Ectodermal cell (in vitro differentiated cells): ENCODE results near the gene ARHGAP15.

Source experiments
- H3K27ac ChIP-seq: 2 replicates; pipeline ENCODE4 v1.7.0; 2013; ENCODE audit warnings: mild to moderate bottlenecking, low read depth, low read length; ENCODE audit not compliant: insufficient read depth, poor library complexity, severe bottlenecking
- H3K27me3 ChIP-seq: 2 replicates; pipeline ENCODE4 v1.7.0; 2013; ENCODE audit warnings: mild to moderate bottlenecking, low read length; ENCODE audit not compliant: insufficient read depth, control insufficient read depth, poor library complexity, severe bottlenecking
- H3K36me3 ChIP-seq: one replicate; pipeline ENCODE4 v1.7.0; 2013; ENCODE audit warnings: low read length; ENCODE audit not compliant: control insufficient read depth, insufficient read depth
- H3K4me1 ChIP-seq: one replicate; pipeline ENCODE4 v1.7.0; 2013; ENCODE audit warnings: low read length; ENCODE audit not compliant: control insufficient read depth, insufficient read depth
- H3K4me3 ChIP-seq: 2 replicates; pipeline ENCODE4 v1.7.0; 2013; ENCODE audit warnings: low read depth, low read length, control low read depth; ENCODE audit not compliant: insufficient read depth
- H3K9me3 ChIP-seq: 2 replicates; pipeline ENCODE4 v1.7.0; 2013; ENCODE audit warnings: mild to moderate bottlenecking, low read length, moderate library complexity; ENCODE audit not compliant: control insufficient read depth
- WGBS, 2 experiments: methylation state at CpG; one replicate each; pipeline ENCODE4 v1.1.7; 2013; ENCODE audit warnings: missing lambda C conversion rate in 2 of 2; 5-methylcytosine and 5-hydroxymethylcytosine counted together

Gene ARHGAP15

GRCh38 chr2:143473216-143473615, 344.0 kb downstream of the ARHGAP15 start:
- Histone ChIP-seq H3K4me3 (no peak overlapping the region), H3K4me1 (no peaks in the 10 kb centered on the region), H3K36me3 (no peaks in the 10 kb centered on the region), H3K27ac (no peak overlapping the region), H3K9me3 (no peaks in the 10 kb centered on the region), H3K27me3 (no peaks in the 10 kb centered on the region)
- WGBS, 2 experiments: 91 to 92% methylated on average over 3 of the region's 3 CpGs

- WGBS, 2 experiments: 98% methylated on average over 3 of the region's 3 CpGs
- H3K4me1 ChIP-seq: no peaks in the 10 kb centered on the region
- H3K27me3 ChIP-seq: no peaks in the 10 kb centered on the region
- H3K4me3 ChIP-seq: no peak overlapping the region
- no peaks in the 10 kb centered on the region for H3K36me3 ChIP-seq
- no peak overlapping the region for H3K27ac ChIP-seq
- no peaks in the 10 kb centered on the region for H3K9me3 ChIP-seq
Observed at GRCh38 chr2:143473820-143474219, 344.6 kb downstream of the ARHGAP15 start.

- WGBS, 2 experiments: 97 to 100% methylated on average over 4 of the region's 4 CpGs
- H3K9me3 ChIP-seq: no peaks in the 10 kb centered on the region
- H3K27me3 ChIP-seq: no peaks in the 10 kb centered on the region
- no peaks in the 10 kb centered on the region for H3K36me3 ChIP-seq
- no peak overlapping the region for H3K4me3 ChIP-seq
- no peaks in the 10 kb centered on the region for H3K4me1 ChIP-seq
- H3K27ac ChIP-seq: no peak overlapping the region
Observed at GRCh38 chr2:143474586-143474985, 345.4 kb downstream of the ARHGAP15 start.

GRCh38 chr2:143475041-143475776, 346.0 kb downstream of the ARHGAP15 start:
- Histone ChIP-seq H3K27me3 (no peaks in the 10 kb centered on the region), H3K4me1 (no peaks in the 10 kb centered on the region), H3K36me3 (no peaks in the 10 kb centered on the region), H3K9me3 (no peaks in the 10 kb centered on the region), H3K4me3 (no peak overlapping the region), H3K27ac (no peak overlapping the region)
- WGBS, 2 experiments: 89 to 91% methylated on average over 7 of the region's 7 CpGs

- Histone ChIP-seq H3K36me3 (no peaks in the 10 kb centered on the region), H3K27me3 (no peaks in the 10 kb centered on the region), H3K27ac (no peak overlapping the region), H3K9me3 (no peaks in the 10 kb centered on the region), H3K4me1 (no peaks in the 10 kb centered on the region), H3K4me3 (no peak overlapping the region)
- 95 to 97% methylated on average over 2 of the region's 2 CpGs for WGBS, 2 experiments
Observed at GRCh38 chr2:143476336-143477087, 347.3 kb downstream of the ARHGAP15 start.

- Histone ChIP-seq H3K4me1 (no peaks in the 10 kb centered on the region), H3K27ac (no peak overlapping the region), H3K9me3 (no peaks in the 10 kb centered on the region), H3K36me3 (no peaks in the 10 kb centered on the region), H3K4me3 (no peak overlapping the region), H3K27me3 (no peaks in the 10 kb centered on the region)
- 86 to 100% methylated on average over 1 of the region's 1 CpG for WGBS, 2 experiments
Observed at GRCh38 chr2:143477714-143478443, 348.7 kb downstream of the ARHGAP15 start.

- Histone ChIP-seq H3K27ac (no peak overlapping the region), H3K4me3 (no peak overlapping the region), H3K27me3 (no peaks in the 10 kb centered on the region), H3K36me3 (no peaks in the 10 kb centered on the region), H3K9me3 (no peaks in the 10 kb centered on the region), H3K4me1 (no peaks in the 10 kb centered on the region)
- WGBS, 2 experiments: 100% methylated on average over 1 of the region's 2 CpGs
Observed at GRCh38 chr2:143480086-143480485, 350.9 kb downstream of the ARHGAP15 start.

GRCh38 chr2:143480601-143481236, 351.5 kb downstream of the ARHGAP15 start:
- Histone ChIP-seq H3K9me3 (no peaks in the 10 kb centered on the region), H3K4me1 (no peaks in the 10 kb centered on the region), H3K36me3 (no peaks in the 10 kb centered on the region), H3K4me3 (no peak overlapping the region), H3K27ac (no peak overlapping the region), H3K27me3 (no peaks in the 10 kb centered on the region)
- WGBS, 2 experiments: 56 to 76% methylated on average over 2 of the region's 2 CpGs

GRCh38 chr2:143481237-143481623, 352.0 kb downstream of the ARHGAP15 start:
- Histone ChIP-seq H3K4me1 (no peaks in the 10 kb centered on the region), H3K9me3 (no peaks in the 10 kb centered on the region), H3K4me3 (no peak overlapping the region), H3K36me3 (no peaks in the 10 kb centered on the region), H3K27me3 (no peaks in the 10 kb centered on the region), H3K27ac (no peak overlapping the region)
- WGBS, 2 experiments: 43 to 50% methylated on average over 5 of the region's 6 CpGs

- Histone ChIP-seq H3K4me3 (no peak overlapping the region), H3K27ac (no peak overlapping the region), H3K9me3 (no peaks in the 10 kb centered on the region), H3K27me3 (no peaks in the 10 kb centered on the region), H3K36me3 (no peaks in the 10 kb centered on the region), H3K4me1 (no peaks in the 10 kb centered on the region)
Observed at GRCh38 chr2:143481733-143482132, 352.5 kb downstream of the ARHGAP15 start.
